Body of pancreas (tissue), 4 donors: ENCODE data around the gene GDF11. TPM values are rescaled to one million over a fixed set of nuclear protein-coding genes. Genes with fewer than 3 reads are reported as not detected.

Source experiments
- ATAC-seq: fragments of 150-250 bp; one replicate; pipeline ENCODE4 v1.9.1; 2016
- DNase-seq, 4 donors: peaks; one replicate each; pipeline ENCODE4 v3.0.0-alpha.2; 2019
- H3K27ac ChIP-seq, 4 donors: fragments of 200-600 bp; sonication (generic); 1 replicate in 3 of 4; 2 replicates in 1 of 4; pipeline versions ENCODE4 v1.5.1 to v1.6.1; 2016 to 2019; ENCODE audit warnings: mild to moderate bottlenecking in 1 of 4, mixed read lengths in 1 of 4, moderate library complexity in 1 of 4
- H3K27me3 ChIP-seq, 2 donors: fragments of 200-600 bp; sonication (generic); one replicate each; pipeline ENCODE4 v1.6.0; 2016; ENCODE audit warnings: mild to moderate bottlenecking in 1 of 2
- H3K36me3 ChIP-seq, 2 donors: fragments of 200-600 bp; sonication (generic); replicated peaks in 1 of 2; 2 replicates each; pipeline ENCODE4 v1.5.1; 2016; ENCODE audit warnings: low read depth in 2 of 2; ENCODE audit not compliant: insufficient read depth in 1 of 2
- H3K4me1 ChIP-seq: fragments of 200-600 bp; sonication (generic); one replicate; pipeline ENCODE4 v1.6.0; 2016
- H3K4me3 ChIP-seq, 2 donors: fragments of 200-600 bp; sonication (generic); 1 replicate in 1 of 2; 2 replicates in 1 of 2; pipeline ENCODE4 v1.5.1; 2016 to 2019
- H3K9me3 ChIP-seq, 3 donors: fragments of 200-600 bp; sonication (generic); 1 replicate in 2 of 3; 2 replicates in 1 of 3; pipeline ENCODE4 v1.5.1; 2016
- CTCF ChIP-seq, 7 experiments: fragments of 450-650 bp in 4 of 7; fragments of 200-600 bp in 3 of 7; sonication (generic) in 3 of 7; IDR thresholded peaks; one replicate each; pipeline ENCODE4 v1.5.1; 2016 to 2019; ENCODE audit warnings: antibody characterized with exemption in 7 of 7
- POLR2A ChIP-seq, 3 donors: fragments of 450-650 bp; IDR thresholded peaks; one replicate each; pipeline ENCODE4 v1.6.1; 2016; ENCODE audit warnings: antibody characterized with exemption in 3 of 3, mild to moderate bottlenecking in 2 of 3
- WGBS, 2 donors: methylation state at CpG; one replicate each; pipeline ENCODE4 v1.1.5; 2017; 5-methylcytosine and 5-hydroxymethylcytosine counted together
- intact Hi-C: fragments of 100-400 bp; cut with DNase I; formaldehyde crosslinking; loops from one replicate; pipeline ENCODE4 v1.15.1; 2023
- total RNA-seq, 2 donors: library from RNA; depleted of rRNA; stranded (reverse); fragments of >200 nt; gene quantifications; one replicate each; pipeline ENCODE4 v1.1.0, GENCODE V29; 2016

Gene GDF11
- total RNA-seq, 2 donors from 2014 or later, result 0.33 to 0.78 TPM

- DNase-seq (no peak), ATAC-seq (no peak)
- no peak overlapping the region for H3K27ac ChIP-seq
- 79 to 88% methylated on average over 2 of the region's 2 CpGs for WGBS, 2 donors
- no peak overlapping the region for H3K4me3 ChIP-seq
- no peaks in the 10 kb centered on the region for H3K27me3 ChIP-seq
- intact Hi-C loops, result no loop called here
- no peaks in the 10 kb centered on the region for H3K4me1 ChIP-seq
- no peak for TF ChIP-seq CTCF (IDR thresholded peaks at IDR 0.05)
- no peak for TF ChIP-seq POLR2A (IDR thresholded peaks at IDR 0.05)
- H3K9me3 ChIP-seq, result no peaks in the 10 kb centered on the region
- peaks cover 7 to 26% of the 10 kb centered on the region in 2 donors for H3K36me3 ChIP-seq
These were observed 46.2 kb downstream of the GDF11 start for GRCh38 chr12:55789171-55789570.

DNA sequence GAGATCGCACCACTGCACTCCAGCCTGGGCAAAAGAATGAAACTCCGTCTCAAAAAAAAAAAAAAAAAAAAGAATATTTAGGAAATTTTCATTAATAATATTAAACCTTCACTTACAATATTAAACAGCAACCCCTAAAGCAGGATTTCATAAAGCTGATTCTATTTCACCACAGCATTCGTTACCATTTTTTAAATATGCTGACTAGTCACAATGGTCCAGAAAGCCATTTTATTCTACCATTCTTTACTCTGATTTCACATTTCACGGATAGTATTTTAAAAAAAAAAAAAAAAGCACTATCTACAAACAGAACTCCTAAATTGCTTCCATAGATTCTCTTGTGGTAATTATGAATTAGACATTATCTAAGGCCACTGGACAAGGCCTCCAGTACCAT lies 47.0 kb downstream of the GDF11 start:
- intact Hi-C loops, result no loop called here
- Histone ChIP-seq H3K9me3 (no peaks in the 10 kb centered on the region), H3K4me3 (no peak overlapping the region), H3K4me1 (no peaks in the 10 kb centered on the region), H3K27ac (no peak overlapping the region), H3K27me3 (no peaks in the 10 kb centered on the region), H3K36me3 (peaks cover 11 to 28% of the 10 kb centered on the region in 2 donors)
- ATAC-seq (no peak), DNase-seq (no peak)
- 90 to 93% methylated on average over 4 of the region's 4 CpGs for WGBS, 2 donors
- no peak for TF ChIP-seq POLR2A (IDR thresholded peaks at IDR 0.05)
- no peak for TF ChIP-seq CTCF (IDR thresholded peaks at IDR 0.05)

DNA sequence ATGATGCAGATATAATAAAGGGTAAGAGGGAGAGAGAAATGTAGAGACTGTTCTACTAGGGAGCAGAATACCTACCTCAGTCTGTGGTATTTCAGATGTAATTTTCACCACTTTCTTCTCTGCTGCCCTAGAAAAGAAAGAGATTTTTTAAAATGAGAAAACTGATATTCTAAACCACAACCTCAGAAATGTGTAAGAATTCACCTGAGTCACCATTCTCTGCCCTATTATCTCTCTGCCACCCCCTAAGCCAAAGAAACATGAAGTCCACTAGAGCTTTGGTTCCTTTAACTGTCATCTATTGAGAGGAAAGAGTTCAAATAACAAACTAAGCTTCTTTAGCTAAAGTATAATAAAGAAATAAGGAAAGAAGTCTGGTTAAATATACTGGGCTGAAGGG lies 53.0 kb downstream of the GDF11 start:
- intact Hi-C loops, result no loop called here
- Histone ChIP-seq H3K36me3 (peaks cover 11 to 18% of the 10 kb centered on the region in 2 donors), H3K4me3 (no peak overlapping the region), H3K4me1 (no peaks in the 10 kb centered on the region), H3K27ac (no peak overlapping the region), H3K27me3 (no peaks in the 10 kb centered on the region), H3K9me3 (no peaks in the 10 kb centered on the region)
- no peak for ATAC-seq
- DNase-seq, result no peak
- TF ChIP-seq CTCF (IDR thresholded peaks at IDR 0.05) (no peak), POLR2A (IDR thresholded peaks at IDR 0.05) (no peak)

- TF ChIP-seq POLR2A (IDR thresholded peaks at IDR 0.05), result no peak
- TF ChIP-seq CTCF (IDR thresholded peaks at IDR 0.05), result peak in 5 of 7 experiments; percentile 19 to 50 (median 28)
- Histone ChIP-seq H3K4me3 (no peak overlapping the region), H3K9me3 (no peaks in the 10 kb centered on the region), H3K4me1 (no peaks in the 10 kb centered on the region), H3K36me3 (peaks cover 11 to 18% of the 10 kb centered on the region in 2 donors), H3K27ac (no peak overlapping the region), H3K27me3 (no peaks in the 10 kb centered on the region)
- ATAC-seq, result no peak
- intact Hi-C loops, result no loop called here
- DNase-seq, result peak in 2 of 4 donors; percentile 27 to 34
- WGBS, 2 donors, result 32 to 53% methylated on average over 5 of the region's 5 CpGs
These were observed 54.1 kb downstream of the GDF11 start for GRCh38 chr12:55797068-55797467.

DNA sequence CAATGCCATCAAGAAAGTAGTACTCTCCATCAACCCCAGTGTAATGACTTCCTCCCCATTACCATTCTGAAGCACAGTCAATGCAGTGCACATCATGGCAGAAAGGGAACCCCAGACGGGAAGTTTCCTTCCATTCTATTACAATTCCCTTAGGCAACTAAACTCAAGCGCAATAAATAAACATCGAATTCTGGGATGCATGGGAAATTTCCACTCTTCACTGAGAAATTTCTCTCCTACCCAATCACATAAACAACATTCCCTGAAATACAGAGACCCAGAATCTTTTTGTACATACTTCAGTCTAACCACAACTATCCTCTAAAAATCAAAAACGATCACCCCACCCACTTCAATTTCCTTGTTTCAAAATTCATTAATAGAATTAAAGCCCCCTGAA lies 54.6 kb downstream of the GDF11 start:
- H3K36me3 ChIP-seq, result peaks cover 11 to 18% of the 10 kb centered on the region in 2 donors
- ATAC-seq, result no peak
- DNase-seq, result no peak
- H3K4me1 ChIP-seq, result no peaks in the 10 kb centered on the region
- H3K27me3 ChIP-seq, result no peaks in the 10 kb centered on the region
- TF ChIP-seq POLR2A (IDR thresholded peaks at IDR 0.05) (no peak), CTCF (IDR thresholded peaks at IDR 0.05) (no peak)
- H3K4me3 ChIP-seq, result no peak overlapping the region
- no peak overlapping the region for H3K27ac ChIP-seq
- 64 to 75% methylated on average over 4 of the region's 4 CpGs for whole genome bisulfite sequencing, 2 donors
- intact Hi-C loops, result no loop called here
- H3K9me3 ChIP-seq, result no peaks in the 10 kb centered on the region
